HG02970 (cell line): ENCODE measurements around the gene XCL1.

Experiments
- ATAC-seq: cut with Tn5 transposase; IDR thresholded peaks from one replicate; pipeline ENCODE4 v1.9.1; 2021; ENCODE audit warnings: mild to moderate bottlenecking, moderate library complexity, moderate number of reproducible peaks; ENCODE audit not compliant: unreplicated experiment, low FRiP score

XCL1 gene

GRCh38 chr1:168601051-168601450 is 24.6 kb downstream of the XCL1 start:
- ATAC-seq: no peak

GRCh38 chr1:168603501-168604110 is 27.2 kb downstream of the XCL1 start:
- no peak for ATAC-seq

DNA sequence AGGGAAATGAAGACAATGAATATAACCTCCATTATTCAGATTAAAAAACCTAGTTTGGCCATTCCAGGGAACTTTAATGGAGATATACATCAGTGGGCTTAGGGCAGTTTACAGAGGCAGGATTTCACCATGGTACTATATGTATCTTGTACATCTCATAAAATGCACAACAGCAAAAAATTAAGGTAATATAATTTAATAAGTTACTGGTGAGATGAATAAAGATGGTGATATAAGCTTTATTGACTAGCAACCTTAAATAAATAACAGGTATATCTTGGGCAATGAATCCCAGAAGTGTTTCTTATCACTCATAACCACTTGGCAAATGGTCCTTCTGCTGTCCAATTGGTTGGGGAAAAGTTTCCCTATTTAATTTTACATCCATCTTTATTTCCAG is 29.0 kb downstream of the XCL1 start:
- ATAC-seq: no peak

GRCh38 chr1:168606096-168606495 is 29.7 kb downstream of the XCL1 start:
- ATAC-seq: no peak

GRCh38 chr1:168607872-168608428 is 31.5 kb downstream of the XCL1 start:
- ATAC-seq: no peak

DNA sequence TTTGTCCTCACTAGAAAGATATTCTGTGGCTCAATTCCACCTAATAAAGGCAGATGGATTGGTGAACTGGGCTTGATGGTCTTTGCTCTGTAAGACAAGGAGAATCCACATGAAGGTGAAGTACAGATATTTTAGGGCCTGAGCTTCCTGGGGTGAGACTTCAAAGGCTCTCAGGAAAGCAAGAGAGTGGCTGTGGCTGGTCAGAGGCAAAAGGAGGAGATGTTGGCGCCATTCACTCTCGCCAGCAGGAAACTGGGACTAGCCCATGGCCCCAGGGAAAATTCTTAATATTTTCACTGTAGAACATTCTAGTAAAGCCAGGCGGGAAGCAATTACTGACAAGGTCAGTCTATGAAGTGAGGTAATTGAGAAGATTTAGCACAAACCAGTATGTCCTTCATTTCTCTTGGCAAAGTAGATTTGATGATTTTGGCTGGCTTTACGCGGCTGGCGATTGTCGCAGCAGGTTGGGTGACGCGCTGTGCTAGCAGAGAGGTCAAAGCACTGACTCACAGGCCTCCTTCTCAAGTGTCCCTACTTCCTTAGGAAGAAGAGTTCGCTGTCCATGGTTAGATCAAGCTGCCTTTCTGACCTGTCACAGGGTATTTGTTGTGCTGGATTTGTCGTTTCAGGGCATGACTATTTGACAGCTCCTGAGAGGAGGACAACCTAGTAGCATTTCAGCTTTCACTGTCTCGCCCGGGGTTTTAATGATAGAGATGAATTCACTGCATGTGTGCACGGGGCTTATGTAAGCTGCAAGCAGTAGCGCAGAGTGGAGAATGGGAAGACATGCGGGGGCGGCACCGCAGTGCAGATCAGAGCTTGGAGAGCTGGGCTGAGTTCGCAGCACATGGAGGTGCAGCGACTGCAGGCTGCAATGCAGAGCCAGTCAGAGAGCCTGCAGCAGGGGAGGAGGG is 32.7 kb downstream of the XCL1 start:
- no peak for ATAC-seq

- ATAC-seq: no peak
These were observed 33.5 kb downstream of the XCL1 start for GRCh38 chr1:168609741-168610510.

DNA sequence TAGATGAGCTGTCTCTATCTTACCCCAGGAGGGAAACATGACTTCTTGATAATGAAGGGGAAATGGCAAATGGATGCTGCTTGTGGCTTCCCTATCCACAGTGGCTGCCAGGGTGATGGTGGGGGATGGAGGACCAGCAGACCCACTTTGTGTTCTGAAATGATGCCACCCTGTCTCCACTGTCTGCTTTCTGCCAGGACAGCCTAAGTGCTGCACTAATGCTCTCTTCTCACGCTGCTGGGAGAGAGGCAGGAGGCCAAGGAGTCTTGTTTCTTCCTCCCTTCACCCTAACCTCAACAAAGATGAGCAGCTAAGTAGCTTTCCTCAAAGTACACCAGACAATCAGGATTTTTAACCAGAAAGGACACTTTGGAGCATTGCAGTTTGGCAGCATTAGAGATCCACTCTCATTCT is 36.6 kb downstream of the XCL1 start:
- no peak for ATAC-seq

- ATAC-seq: no peak
These were observed 37.4 kb downstream of the XCL1 start for GRCh38 chr1:168613691-168614231.

- no peak for ATAC-seq
These were observed 37.8 kb downstream of the XCL1 start for GRCh38 chr1:168614235-168614634.

DNA sequence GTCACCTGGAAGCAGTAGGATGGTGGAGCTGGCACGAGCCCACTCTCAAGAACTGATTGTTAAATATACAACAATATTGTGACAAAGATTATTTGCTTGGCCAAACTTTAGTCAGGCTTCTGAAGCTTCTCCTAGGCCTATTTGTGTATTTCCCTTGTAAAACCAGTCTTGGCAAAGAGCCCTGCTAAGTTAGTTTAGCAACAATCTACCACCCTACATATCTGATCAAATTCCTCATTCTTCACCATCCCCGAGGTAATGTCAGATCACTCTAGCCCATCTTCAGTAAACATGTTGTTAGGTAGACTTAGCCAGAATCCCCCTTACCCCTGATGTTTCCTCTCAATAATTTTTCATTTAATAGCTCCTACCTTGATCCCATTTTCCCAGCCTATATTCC is 39.6 kb downstream of the XCL1 start:
- no peak for ATAC-seq

- no peak for ATAC-seq
These were observed 41.8 kb downstream of the XCL1 start for GRCh38 chr1:168617974-168618750.

DNA sequence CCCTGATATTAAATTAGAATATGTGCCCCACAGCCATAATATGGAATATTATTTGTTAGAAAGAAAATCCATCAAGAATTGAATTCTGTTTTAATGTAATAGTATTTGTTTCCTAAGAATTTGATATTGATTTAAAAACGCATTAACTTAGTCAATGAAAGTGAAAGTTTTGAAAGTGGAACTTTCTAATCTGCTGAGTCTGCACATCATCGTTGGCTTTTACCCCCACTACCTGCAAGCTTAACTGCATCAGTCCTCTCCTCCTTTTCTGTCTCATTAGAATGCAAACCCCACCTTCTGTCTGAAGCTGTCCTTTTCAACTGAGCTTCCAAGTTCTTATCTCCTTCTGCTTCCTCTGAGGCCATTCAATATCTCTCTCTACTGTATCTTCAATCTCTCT is 42.5 kb downstream of the XCL1 start:
- no peak for ATAC-seq

- no peak for ATAC-seq
These were observed 45.0 kb downstream of the XCL1 start for GRCh38 chr1:168621356-168621755.

- no peak for ATAC-seq
These were observed 46.8 kb downstream of the XCL1 start for GRCh38 chr1:168623003-168623828.

DNA sequence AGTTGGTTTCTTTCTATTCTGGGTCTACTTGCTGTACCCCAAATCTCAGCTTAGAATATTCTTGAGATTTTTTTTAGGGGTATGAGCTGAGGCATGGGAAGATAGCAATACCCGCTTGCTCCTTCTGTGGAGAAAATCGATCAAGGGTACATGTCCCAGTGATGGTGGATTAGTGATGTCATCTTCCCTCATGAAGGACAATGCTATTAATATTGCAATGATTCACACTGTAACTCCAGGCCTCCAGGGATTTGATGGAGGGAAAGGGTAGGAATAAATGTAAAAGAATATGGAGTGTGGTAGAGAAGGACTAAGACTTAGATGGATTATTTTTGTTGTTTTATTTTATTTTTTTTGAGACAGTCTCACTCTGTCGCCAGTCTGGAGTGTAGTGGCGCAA is 47.4 kb downstream of the XCL1 start:
- no peak for ATAC-seq

DNA sequence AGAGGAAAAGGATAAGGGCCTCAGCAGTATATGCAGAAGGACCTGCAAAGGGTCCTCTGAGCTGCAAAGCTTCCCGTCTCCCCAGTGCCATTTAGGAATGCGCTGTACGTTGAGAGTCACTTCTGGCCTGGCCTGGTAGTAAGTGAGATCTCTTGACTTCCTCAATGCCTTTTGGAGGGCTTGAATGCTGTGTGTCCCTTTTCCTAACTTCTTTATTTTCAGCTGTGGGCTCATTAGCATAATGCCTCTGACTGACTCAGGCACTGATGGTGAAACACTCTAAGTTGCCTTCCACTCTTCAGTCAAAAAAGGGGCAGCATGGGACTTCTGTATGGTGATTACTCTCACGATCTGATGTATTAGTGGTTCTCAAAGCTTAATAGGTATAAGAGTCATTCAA is 49.9 kb downstream of the XCL1 start:
- no peak for ATAC-seq

DNA sequence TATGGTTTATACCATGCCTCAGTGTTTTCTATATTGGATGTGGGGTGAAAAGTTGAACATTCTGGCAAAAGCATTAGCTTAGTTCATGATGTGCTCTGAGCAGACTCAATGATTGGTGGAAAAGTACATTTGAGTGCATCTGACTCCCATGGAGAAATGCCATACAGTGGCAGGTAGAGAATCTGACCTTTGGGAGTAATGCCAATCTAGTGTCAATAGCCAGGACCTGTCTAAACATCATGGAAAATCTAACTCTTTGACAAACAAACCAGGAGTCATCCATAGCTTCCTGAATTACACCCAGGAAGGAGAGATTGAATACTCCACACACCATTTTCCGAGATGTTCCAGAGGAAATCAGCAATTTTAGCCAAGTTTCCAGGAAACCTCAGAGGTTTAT is 51.0 kb downstream of the XCL1 start:
- no peak for ATAC-seq

- ATAC-seq: no peak
These were observed 52.4 kb downstream of the XCL1 start for GRCh38 chr1:168628807-168629206.
